ENCODE data around the gene STMP1. TPM values are rescaled to one million over a fixed set of nuclear protein-coding genes. Genes with fewer than 3 reads are reported as not detected.
"Not testable (repeated sequence)": the region's sequence is repeated elsewhere in the genome, so short reads cannot be mapped to it uniquely, and the experiment has no call there.

STMP1 gene
- total RNA-seq, 1 donor from 2014 or later, result 26.0 TPM

- no peak for DNase-seq (ENCODE audit: low spot score)
Measured at GRCh38 chr7:135664046-135664589, 1.8 kb downstream of the STMP1 start.

GRCh38 chr7:135665042-135665441 lies 2.7 kb downstream of the STMP1 start:
- no peak for DNase-seq (ENCODE audit: low spot score)

- no peak for DNase-seq (ENCODE audit: low spot score)
Measured at GRCh38 chr7:135666156-135666555, 3.8 kb downstream of the STMP1 start.

- no peak for DNase-seq (ENCODE audit: low spot score)
Measured at GRCh38 chr7:135666846-135667245, 4.5 kb downstream of the STMP1 start.

GRCh38 chr7:135667626-135668025 lies 5.3 kb downstream of the STMP1 start:
- DNase-seq (ENCODE audit: low spot score), result not testable (repeated sequence)

GRCh38 chr7:135668852-135669395 lies 6.6 kb downstream of the STMP1 start:
- DNase-seq (ENCODE audit: low spot score), result not testable (repeated sequence)

- DNase-seq (ENCODE audit: low spot score), result no peak
Measured at GRCh38 chr7:135669774-135670173, 7.5 kb downstream of the STMP1 start.

- peak; percentile 6 for DNase-seq (ENCODE audit: low spot score)
Measured at GRCh38 chr7:135670179-135670578, 7.9 kb downstream of the STMP1 start.

GRCh38 chr7:135672560-135673359 lies 10.4 kb downstream of the STMP1 start:
- DNase-seq (ENCODE audit: low spot score), result peak; percentile 66

GRCh38 chr7:135673360-135673706 lies 11.0 kb downstream of the STMP1 start:
- DNase-seq (ENCODE audit: low spot score), result no peak

- no peak for DNase-seq (ENCODE audit: low spot score)
Measured at GRCh38 chr7:135678612-135679575, 16.6 kb downstream of the STMP1 start.

GRCh38 chr7:135681762-135682161 lies 19.4 kb downstream of the STMP1 start:
- no peak for DNase-seq (ENCODE audit: low spot score)

- no peak for DNase-seq (ENCODE audit: low spot score)
Measured at GRCh38 chr7:135682191-135682590, 19.9 kb downstream of the STMP1 start.

- DNase-seq (ENCODE audit: low spot score), result no peak
Measured at GRCh38 chr7:135683609-135684008, 21.3 kb downstream of the STMP1 start.

- DNase-seq (ENCODE audit: low spot score), result peak; percentile 59
Measured at GRCh38 chr7:135684136-135684535, 21.8 kb downstream of the STMP1 start.

- DNase-seq (ENCODE audit: low spot score), result no peak
Measured at GRCh38 chr7:135684699-135685098, 22.4 kb downstream of the STMP1 start.

GRCh38 chr7:135685306-135686084 lies 23.2 kb downstream of the STMP1 start:
- DNase-seq (ENCODE audit: low spot score), result no peak

GRCh38 chr7:135687466-135687865 lies 25.2 kb downstream of the STMP1 start:
- DNase-seq (ENCODE audit: low spot score), result no peak

GRCh38 chr7:135690566-135690965 lies 28.3 kb downstream of the STMP1 start:
- no peak for DNase-seq (ENCODE audit: low spot score)

GRCh38 chr7:135692055-135692454 lies 29.7 kb downstream of the STMP1 start:
- no peak for DNase-seq (ENCODE audit: low spot score)

GRCh38 chr7:135692606-135693005 lies 30.3 kb downstream of the STMP1 start:
- not testable (repeated sequence) for DNase-seq (ENCODE audit: low spot score)

Measured in umbilical cord (tissue), 2 donors.